ENCODE measurements around the gene MYO6.

The MYO6 gene

GRCh38 chr6:75762063-75762462, 13.0 kb downstream of the MYO6 start:
- in situ Hi-C loops (cut with MboI; ENCODE audit: low sequenced_read_pairs) = no loop called here

DNA sequence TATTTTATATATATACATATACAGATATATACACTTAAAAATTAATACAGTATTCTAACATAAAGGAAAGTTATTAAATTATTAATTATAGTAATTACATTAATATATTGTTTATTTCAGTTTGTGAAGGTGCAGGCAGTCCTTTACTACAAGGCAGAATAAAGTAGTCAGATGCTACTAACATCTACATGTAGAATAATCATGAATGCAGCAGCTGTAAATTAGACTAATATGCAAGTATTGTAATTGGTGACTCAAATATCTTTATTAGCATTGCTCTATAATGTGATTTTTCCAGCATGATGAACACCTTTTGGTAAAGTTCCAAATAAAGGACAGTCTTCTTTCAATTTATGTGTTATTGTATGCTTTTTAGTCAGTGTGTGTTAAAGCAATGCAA, 17.3 kb downstream of the MYO6 start:
- in situ Hi-C loops (cut with MboI; ENCODE audit: low sequenced_read_pairs) = no loop called here

DNA sequence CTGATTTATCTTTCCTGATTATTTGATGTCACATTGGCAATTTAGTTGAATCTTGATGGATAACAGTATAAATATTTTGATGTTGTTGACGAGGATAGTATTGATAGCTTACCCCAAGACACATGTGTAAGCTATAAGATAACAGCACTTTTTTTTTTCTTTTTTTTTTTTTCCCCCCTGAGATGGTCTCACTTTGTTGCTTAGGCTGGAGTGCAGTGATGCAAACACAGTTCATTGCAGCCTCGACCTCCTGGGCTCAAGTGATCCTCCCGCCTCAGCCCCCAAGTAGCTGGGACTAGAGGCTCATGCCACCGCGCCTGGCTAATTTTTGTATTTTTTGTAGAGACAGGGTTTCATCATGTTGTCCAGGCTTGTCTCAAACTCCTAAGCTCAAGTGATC, 21.8 kb downstream of the MYO6 start:
- in situ Hi-C loops (cut with MboI; ENCODE audit: low sequenced_read_pairs) = no loop called here

GRCh38 chr6:75775219-75775618, 26.2 kb downstream of the MYO6 start:
- in situ Hi-C loops (cut with MboI; ENCODE audit: low sequenced_read_pairs) = no loop called here

- in situ Hi-C loops (cut with MboI; ENCODE audit: low sequenced_read_pairs) = no loop called here
Observed at GRCh38 chr6:75776461-75776860, 27.4 kb downstream of the MYO6 start.

DNA sequence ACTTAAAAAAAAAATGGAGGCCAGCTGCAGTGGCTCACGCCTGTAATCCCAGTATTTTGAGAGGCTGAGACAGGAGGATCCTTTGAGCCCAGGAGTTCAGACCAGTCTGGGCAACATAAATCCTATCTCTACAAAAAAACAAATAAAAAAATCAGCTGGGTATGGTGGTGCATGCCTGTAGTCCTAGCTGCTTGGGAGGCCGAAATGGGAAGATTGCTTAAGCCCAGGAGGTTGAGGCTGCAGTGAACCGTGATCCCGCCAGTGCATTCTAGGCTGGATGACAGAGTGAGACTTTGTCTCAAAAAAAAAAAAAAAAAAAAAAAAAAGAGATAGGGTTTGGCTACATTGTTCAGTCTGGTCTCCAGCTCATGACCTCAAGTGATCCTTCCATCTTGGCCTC, 29.7 kb downstream of the MYO6 start:
- in situ Hi-C loops (cut with MboI; ENCODE audit: low sequenced_read_pairs) = no loop called here

- in situ Hi-C loops (cut with MboI; ENCODE audit: low sequenced_read_pairs) = no loop called here
Observed at GRCh38 chr6:75786152-75786551, 37.1 kb downstream of the MYO6 start.

DNA sequence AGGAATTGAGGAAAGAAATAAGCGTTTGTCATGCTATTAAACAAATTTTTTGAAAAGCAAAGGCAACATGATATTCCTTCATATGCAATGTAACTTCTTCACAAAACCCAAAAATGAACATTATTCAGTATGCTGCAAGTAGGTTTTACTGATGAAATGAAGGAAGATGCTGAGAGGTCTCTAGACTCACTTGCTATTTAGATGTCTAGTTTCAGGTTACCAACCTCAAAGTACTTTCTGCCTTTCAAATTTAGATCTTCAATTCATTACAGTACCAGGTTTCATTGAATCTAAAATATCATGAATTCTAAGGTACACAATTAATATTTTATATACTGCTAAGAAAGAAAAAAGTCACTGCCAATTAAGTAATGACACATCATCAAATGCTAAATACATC, 39.9 kb downstream of the MYO6 start:
- in situ Hi-C loops (cut with MboI; ENCODE audit: low sequenced_read_pairs) = no loop called here

DNA sequence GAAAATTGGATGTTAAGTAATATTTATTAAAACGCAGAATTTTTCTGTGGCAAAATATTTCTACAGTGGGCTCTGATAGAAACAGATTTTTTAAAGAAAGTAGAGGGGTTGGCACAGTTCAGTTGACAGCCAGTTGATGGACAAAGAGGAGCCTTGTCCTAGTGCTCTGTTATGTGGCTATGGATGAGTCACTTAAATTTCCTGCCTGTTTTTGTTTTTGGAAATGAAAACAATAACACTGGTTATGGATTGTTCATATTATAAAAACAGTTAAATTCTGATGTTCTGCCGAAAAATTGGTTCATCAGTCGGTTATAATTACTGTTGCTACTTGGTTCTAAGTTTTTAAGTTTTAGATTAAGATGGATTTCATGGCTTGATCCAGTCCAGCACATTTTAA, 42.8 kb downstream of the MYO6 start:
- in situ Hi-C loops (cut with MboI; ENCODE audit: low sequenced_read_pairs) = no loop called here

DNA sequence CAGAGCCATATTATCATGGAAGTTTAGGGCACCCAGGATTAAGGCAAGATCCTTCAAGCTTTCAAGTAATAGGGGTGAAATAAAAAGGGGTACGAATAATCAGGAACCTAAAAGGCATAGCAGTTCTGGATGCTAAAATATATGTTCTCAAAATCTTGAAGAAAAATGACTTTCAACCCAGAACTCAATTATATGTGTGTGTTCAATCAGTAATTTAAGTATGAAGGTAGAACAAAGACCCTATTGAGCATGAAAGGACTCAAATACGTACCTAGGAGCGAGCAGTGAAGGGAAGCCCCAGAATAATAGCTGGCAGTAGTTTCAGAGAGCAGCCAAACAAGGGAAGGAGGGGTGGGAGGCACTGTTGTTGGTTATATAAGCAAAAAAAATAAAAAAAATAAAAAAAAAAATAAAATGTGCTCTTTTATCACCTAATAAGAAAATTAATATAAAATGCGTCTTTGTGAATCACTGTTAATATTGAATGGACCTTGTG, 45.4 kb downstream of the MYO6 start:
- in situ Hi-C loops (cut with MboI; ENCODE audit: low sequenced_read_pairs) = no loop called here

DNA sequence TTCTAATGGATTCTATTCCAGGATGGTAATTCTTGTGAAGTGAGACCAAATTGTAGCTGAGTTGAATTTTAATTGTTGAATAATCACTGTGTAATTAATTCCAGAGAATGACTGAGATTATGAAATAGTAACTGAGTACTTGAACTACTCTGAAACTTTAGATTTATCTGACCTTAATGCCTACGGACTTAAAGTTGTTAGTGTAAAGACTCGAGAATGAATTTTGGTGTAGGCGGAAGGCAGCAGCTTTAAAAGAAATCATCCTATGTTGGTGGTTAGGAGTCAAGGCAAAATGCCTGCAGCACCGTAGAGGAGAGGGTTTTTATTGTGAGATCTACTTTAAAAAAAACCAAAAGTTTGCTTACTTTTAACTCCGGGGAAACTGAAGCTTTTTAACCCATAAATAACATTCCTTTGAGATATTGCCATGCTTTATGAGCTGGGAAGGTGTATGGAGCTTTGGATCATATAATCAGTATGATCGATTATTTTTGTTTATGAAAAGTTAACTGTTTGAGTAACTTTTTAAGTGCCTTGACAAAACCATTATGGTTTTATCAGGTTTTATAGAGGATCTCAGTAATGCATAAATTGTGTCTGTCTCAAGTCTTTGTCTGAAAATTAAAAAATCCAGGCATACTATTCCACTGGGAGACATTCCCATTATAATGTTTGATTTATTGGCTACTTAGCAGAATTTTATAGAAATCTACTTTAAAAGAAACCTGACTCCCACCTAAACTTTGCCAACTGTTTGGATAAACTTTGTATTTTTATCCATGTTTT, 46.1 kb downstream of the MYO6 start:
- in situ Hi-C loops (cut with MboI; ENCODE audit: low sequenced_read_pairs) = no loop called here

DNA sequence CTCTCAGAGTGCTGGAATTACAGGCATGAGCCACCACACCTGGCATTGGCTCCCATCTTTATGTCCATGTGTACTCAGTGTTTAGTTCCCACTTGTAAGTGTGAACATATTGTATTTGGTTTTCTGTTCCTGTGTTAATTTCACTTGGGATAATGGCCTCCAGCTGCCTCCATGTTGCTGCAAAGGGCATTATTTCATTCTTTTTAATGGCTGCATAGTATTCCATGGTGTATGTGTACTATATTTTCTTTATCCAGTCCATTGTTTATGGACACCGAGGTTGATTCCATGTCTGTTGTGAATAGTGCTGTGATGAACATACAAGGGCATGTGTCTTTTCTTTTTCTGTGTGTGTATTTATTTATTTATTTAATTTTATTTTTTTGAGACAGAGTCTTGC, 47.7 kb downstream of the MYO6 start:
- in situ Hi-C loops (cut with MboI; ENCODE audit: low sequenced_read_pairs) = no loop called here

GRCh38 chr6:75800133-75800532, 51.1 kb downstream of the MYO6 start:
- in situ Hi-C loops (cut with MboI; ENCODE audit: low sequenced_read_pairs) = no loop called here

GRCh38 chr6:75800708-75801505, 51.9 kb downstream of the MYO6 start:
- in situ Hi-C loops (cut with MboI; ENCODE audit: low sequenced_read_pairs) = no loop called here

GRCh38 chr6:75802366-75802765, 53.3 kb downstream of the MYO6 start:
- in situ Hi-C loops (cut with MboI; ENCODE audit: low sequenced_read_pairs) = no loop called here

- in situ Hi-C loops (cut with MboI; ENCODE audit: low sequenced_read_pairs) = no loop called here
Observed at GRCh38 chr6:75808507-75808906, 59.5 kb downstream of the MYO6 start.

DNA sequence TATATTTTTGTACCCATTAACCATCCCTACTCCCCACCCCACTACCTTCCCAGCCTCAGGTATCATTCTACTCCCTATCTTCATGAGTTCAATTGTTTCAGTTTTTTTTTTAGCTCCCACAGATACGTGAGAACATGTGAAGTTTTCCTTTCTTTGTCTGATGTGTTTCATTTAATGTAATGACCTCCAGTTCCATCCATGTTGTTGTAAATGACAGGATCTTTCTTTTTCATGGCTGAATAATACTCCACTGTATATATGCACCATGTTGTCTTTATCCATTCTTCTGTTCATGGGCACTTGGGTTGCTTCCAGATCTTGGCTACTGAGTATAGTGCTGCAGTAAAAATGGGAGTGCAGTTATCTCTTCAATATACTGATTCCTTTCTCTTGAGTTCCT, 63.5 kb downstream of the MYO6 start:
- in situ Hi-C loops (cut with MboI; ENCODE audit: low sequenced_read_pairs) = no loop called here

DNA sequence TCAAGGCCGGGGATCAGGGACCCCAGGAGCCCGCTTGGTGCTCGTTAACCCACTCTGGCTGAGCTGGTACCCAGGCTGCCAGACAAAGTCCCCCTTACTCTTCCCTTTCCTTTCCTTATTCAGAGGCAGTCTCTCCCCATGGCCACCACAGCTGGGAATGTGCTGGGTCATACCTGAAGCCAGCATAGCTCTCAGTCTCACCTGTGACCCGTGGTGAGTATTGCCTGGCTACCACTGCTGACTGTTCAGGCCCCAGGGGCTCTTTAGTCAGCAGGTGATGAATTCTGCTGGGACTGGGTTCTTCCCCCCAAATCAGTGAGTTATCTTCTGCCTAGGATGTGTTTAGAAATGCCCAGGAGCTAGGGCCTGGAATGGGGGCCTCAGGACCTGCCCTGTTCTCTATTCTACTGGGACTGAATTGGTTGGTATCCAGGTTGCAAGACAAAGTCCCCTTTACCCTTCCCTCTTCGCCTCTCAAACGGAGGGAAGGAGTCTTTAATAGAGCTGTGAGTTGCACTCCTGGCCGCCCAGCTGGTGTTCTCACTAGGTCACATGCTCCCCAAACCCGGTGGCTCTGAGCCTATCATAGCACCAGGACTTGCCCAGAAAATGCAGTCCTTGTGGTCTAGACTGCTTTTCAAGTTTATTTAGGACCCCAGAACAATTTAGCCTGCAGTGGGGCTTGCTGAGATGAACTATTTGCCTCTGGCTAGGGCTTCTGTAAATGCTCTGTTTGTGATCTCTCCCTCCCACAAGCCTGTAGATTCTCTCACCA, 64.6 kb downstream of the MYO6 start:
- in situ Hi-C loops (cut with MboI; ENCODE audit: low sequenced_read_pairs) = no loop called here

- in situ Hi-C loops (cut with MboI; ENCODE audit: low sequenced_read_pairs) = no loop called here
Observed at GRCh38 chr6:75815756-75816155, 66.7 kb downstream of the MYO6 start.

DNA sequence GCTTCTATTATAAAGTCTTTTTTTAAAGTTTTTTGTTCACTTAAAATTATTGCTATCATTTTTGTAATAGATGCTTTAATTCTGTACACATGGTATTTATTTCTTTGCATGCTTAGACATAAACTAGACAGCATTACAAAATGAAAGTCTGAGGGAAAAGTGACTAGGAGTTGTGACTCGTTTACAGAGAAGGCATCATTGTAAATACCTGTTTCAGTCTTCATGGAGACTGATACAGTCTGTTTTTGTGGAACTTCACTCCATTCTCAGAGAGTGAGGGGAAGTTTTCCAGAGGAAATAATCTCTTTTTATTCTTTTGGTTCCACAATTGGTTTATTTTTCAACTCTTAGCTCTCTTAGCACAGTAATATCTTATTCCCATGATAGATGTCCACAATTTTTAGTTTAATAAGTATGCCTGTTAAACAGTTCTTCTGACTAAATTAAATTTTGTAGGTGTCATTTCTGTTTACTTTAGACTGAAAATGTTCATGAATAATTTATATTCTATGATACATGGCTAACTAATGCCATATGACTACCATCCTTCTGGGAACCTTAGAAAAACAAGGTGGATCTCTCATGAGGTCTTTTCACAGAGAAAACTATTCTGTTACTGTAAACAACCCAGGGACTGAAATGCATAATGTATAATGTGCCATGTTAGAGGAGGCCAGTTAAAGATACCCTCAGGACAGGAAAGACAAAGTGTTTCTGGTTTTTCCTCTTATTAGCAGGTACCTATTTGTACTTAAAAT, 69.2 kb downstream of the MYO6 start:
- in situ Hi-C loops (cut with MboI; ENCODE audit: low sequenced_read_pairs) = no loop called here
